Stimulated activated CD8-positive, alpha-beta memory T cell treated with anti-CD3 and anti-CD28 coated beads, Interleukin-2, amount 100 ng/mL, for 1 hour (primary cell): ENCODE results near the gene ZFR2.
"Not testable (repeated sequence)": the region's sequence is repeated elsewhere in the genome, so short reads cannot be mapped to it uniquely, and the experiment has no call there.

Source experiments
- DNase-seq, 2 donors: peaks; one replicate each; pipeline ENCODE4 v3.0.0-alpha.2; 2020; ENCODE audit warnings: low read depth in 2 of 2

The ZFR2 gene

DNA sequence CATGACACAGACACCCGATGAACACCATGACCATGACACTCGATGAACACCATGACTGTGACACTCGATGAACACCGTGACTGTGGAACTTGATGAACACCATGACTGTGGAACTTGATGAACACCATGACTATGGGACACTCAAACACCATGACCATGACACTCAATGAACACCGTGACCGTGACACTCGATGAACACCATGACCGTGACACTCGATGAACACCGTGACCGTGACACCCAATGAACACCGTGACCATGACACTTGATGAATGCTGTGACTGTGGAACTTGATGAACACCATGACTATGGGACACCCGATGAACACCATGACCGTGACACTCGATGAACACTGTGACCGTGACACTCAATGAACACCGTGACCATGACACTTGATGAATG lies 31.5 kb downstream of the ZFR2 start:
- no peak for DNase-seq

DNA sequence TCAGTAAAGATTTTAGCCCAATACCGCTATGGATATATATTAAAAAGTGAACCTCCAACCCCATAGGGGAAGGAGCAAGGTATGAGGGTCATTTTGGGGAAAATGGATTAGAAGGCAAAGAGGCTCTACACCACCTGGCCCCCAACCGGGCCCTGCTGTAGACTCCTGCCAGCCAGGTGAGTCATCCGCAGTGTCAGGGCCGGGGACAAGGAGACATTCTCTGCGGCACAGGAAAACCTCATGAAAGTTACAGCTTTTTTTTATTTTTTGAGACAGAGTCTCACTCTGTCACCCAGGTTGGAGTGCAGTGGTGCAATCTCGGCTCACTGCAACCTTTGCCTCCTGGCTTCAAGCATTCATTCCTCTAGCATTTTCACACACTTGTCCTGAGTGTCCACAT lies 32.0 kb downstream of the ZFR2 start:
- DNase-seq: no peak

DNA sequence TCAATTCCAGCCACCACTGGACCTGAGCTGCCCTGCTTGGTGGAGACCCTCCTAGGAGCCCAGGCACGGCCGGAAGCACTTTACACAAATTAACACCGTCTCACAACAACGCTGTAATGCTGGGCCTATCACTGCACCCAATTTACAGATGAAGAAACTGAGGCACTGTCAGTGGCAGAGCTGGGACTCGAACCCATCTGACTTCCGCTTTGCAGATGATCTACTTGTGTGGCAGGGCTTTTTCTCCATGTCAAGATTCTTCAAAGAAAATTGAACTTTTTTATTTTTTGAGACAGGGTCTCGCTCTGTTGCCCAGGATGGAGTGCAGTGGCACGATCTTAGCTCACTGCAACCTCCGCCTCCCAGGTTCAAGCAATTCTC lies 33.8 kb downstream of the ZFR2 start:
- no peak for DNase-seq

DNA sequence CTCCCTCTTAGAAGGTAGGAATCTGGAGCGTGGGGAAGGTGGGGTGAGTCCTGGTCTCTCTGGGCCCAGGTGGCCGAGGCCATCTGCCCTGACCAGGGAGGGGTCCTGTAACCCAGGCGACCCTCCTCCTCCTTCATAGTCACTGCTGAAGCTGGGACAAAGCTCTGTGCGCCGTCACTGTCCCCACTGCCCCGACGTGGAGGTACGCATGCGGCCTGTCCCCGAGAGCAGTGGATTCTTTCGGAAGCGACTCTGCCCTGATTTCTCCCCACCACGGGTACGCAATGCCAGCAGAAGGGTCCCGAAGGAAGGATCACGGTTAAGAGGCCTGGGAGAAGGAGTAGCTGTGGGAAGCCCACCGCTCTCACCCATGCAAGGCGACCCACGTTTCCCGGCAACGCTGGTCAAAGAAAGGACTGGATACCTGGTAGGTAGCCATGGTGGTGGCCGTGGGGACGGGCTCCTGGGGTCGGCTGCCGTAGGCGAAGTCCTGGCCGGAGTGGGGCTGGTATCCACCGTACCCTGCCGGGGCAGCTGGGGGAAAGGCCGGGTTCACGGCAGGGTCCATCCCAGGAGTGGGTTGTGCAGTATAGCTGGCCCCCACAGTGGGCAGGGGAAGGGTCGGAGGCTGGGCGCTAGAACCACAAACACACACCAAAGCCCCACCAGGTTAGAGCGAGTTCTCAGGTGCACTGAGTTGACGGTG lies 34.3 kb downstream of the ZFR2 start:
- no peak for DNase-seq

DNA sequence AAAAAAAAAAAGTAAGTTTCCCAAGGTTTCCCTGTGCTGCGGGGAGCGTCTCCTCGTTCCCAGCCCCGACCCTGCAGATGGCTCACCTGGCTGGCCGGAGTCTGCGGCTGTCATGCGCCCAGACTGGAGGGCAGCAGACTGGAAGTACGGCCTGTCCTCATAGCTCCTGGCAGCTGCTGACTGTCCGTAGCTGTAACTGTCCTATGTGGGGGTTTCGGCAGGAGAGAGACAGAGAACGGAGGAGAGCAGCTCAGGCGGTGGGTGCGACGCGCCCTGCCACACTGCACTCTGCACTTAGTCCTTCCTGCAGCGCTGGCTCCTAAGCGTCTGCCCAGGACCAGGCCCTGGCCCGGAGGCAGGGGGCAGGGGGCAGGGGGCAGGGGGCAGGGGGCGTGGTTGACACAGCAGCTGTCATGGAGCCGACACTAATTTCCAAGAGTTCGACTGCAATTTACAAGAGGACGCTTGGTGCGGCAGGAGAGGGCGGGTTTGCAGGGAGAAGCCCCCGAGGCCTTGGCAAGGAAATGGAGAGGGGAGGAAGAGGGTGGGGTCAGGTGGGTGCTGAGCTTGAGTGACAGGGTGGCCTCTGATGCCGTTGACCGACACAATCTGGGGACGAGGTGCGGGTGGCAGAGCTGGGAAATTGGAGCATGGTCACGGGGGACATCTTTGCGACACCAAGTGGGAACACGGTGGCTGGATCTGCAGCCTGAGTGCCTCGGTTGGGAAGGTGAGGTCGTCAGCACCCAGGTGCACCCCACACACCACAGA lies 35.1 kb downstream of the ZFR2 start:
- no peak for DNase-seq

DNA sequence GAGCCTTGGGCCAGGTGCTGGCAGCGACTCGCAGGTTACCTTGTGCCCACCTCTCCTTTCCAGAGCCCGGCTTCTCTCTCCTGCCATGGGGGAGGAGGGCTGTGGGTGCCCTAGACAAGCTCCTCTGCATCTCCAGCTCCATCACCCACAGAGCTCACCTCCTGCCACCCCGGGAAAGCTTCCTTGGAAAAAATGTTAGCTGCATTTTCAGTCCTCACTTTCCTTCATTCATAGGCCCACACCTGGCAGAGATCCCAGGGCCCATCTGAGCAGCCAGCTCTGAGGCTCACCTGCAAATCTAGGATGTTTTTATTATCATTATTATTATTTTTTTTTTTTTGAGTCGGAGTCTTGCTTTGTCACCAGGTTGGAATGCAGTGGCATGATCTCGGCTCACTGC lies 36.8 kb downstream of the ZFR2 start:
- no peak for DNase-seq

DNA sequence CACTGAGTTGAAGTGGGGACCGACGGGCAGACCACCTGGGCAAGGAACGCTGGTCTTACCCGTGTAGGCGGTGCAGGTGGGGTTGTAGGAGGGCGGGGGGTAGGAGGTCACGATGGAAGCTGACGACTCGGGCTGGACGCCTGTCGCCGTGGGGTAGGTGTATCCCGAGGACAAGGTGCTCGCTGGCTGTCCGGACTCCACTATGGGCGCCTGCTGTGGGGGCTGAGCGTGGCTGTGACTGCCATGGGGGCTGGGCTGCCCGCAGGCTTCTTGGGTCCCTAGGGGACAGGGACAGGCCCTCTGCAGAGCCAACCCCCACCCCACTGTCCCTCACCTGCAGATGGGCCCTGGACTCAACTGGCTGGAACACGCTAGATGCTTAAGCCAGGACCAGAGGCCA lies 37.2 kb downstream of the ZFR2 start:
- DNase-seq: no peak

DNA sequence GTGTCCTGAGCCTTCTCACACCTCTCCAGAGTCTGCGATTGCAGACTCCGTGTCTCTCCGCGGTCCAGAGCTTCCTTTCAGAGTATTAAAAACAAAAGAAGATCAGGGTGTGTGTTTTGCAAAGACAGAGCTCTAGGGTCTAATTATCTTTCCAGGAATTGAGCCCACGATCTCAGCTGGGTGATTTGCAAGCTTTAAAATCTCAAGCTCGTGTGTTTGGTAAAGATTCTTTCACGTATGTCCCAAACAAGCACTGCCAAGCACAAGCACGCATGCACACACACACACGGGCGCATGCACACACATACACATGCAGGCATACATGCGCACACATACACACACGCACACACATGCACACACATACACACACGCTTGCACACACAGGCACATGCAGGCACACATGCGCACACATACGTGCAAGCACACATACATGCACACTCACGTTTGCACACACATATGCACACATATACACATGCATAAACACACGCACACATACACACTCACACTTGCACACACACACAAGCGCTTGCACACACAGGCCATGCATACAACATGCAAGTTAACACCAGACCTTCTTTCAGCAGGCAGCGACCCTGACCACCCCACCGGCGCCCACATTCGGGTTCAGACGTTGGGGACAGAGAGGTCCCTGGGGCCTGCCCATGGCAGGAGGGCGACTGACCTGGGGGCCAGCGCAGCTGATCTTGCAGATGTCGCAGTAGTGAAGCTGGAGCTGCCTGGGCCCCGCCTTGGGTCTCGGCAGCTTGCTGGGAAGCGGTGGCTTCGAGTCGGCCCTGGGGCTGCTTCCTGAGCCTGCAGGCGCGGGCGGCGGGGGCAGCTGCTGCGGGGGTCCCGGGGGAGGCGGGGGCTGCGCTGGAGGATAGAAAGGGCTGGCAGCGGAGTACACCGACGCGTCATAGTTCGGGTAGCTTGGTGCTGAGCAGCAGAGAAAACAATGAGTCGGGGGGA lies 37.9 kb downstream of the ZFR2 start:
- no peak for DNase-seq

DNA sequence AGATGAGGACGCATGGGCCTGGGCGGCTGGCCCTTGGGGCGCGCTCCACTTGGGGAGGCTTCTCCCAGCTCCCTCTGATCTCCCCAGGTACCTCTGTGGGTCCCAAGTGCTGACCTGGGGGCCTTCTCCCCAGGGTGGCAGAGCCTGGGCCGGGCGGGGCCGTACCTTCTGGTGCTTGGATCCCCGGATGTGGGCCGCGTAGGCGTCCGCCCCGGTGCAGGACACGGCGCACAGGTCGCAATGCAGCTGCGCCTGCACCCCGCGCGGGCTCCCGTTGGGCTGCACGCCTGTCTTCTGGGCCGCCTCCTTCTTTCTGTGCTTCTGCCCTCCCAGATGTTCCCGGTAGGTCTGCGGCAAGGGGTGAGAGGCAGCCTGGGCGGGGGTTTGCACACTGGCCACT lies 41.5 kb downstream of the ZFR2 start:
- no peak for DNase-seq

DNA sequence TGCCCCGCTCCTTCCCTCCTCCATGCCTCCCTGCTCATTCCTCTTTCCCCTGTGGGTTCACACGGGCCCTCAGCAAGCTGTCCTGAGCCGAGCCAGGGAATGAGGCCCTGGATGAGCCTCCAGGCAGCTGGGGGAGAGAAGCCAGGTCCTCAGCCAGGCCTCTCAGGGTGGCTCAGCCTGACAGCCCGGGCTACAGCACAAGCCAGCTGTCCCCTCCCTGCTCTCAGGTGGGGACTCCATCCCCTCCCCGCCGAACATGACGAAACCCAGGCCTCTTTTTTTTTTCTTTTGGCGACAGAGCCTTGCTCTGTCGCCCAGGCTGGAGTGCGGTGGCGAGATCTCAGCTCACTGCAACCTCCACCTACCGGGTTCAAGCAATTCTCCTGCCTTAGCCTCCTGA lies 42.7 kb downstream of the ZFR2 start:
- no peak for DNase-seq

DNA sequence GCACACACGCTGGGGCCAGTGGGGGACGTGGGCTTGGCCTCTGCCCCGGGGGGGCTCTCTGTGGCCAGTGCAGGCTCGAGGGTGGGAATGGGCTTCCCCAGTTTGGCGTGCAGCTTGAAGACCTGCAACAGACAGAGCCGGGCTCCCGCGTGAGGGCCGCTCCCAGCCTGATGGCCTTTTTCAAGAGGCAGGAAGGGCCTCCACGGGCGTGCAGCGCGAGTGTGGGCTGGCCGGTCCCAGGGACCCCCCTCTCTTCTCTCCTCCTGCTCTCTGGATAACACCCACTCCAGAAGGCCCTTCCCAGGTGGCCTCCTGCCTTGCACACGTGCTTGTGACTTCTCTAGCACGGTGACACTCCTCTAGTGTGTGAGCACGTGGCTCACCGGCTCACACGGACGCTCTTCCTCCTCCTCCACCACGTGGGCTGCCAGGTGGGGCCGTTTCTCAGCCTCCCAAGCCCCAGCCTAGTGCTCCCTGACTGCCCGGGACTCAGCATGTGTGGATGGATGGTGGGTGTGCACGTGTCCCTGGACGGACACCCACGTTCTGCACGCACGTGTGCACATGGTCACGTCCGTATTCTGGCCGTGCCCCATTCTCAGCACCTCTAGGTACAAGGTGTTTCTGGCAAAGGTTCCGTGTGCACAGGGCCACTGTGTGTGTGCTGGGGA lies 43.4 kb downstream of the ZFR2 start:
- no peak for DNase-seq

DNA sequence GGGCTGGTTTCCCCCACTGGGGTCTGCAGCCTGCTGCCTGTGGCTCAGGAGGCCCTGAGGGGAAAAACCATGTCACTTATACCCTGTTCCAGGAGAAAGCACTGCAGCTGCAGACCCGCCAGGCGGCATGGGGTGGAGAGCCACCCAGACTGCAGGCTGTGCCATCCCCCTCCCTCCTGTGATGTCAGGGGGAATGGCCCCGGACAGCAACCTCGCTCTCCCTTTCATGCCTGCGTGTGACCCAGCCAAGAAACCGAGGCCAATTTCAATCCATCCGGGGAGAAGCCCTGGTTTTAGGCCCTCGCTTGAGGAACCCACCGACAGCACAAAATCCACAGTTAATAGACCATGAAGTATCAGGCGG lies 45.5 kb downstream of the ZFR2 start:
- DNase-seq: no peak

DNA sequence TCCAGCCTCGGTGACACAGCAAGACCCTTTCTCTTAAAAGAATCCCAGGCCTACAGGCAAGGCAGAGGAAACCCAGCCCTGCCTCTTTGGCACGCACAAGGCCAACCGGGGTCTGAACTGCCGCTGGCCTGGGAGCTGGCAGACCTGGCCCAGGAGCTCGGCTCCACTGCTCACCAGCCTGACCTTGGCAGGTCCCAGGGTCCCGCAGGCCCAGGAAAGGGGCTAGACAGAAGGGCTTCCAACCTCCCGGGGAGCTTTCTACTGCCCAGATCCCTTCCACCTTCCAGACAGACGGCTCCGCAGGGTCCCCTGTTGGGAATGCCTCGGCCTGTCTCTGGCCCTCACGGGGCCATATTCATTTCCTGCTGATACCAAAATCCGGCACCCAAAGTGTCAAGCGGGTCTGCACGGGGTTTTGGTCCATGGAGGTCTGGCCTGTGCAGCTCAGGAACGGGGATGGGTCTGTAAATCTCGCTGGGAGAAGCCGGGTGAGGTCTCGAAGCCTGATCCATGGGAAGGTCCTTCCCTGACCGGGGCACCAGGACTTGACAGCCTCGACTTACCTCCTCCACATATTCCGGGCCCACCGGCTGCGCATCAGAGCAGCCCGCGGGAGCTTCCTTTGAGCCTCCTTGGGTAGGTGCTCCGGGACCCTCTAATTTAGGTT lies 46.0 kb downstream of the ZFR2 start:
- no peak for DNase-seq

DNA sequence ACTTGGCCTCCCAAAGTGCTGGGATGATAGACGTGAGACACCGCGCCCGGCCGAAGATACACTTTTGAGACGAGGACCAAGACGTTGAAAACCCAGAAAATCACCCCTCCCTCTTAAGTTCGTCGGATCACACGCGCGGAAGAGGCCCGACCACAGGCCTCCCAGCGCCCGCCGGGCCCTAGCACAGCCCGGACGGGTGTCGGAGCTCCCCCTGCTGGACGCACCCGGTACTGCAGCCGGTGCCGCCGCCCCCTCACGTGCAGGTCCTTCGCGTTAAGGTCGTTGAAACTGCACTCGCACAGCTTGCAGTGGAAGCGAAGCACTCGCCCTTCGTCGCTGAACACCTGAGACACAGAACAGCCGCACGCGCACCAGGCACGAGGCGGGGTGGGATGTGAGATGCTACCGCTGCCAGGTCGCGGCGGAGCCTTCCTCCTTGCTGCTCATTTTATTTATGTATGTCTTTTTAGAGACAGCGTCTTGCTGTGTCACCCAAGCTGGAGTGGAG lies 46.9 kb downstream of the ZFR2 start:
- peak; percentile 77 to 81 for DNase-seq

DNA sequence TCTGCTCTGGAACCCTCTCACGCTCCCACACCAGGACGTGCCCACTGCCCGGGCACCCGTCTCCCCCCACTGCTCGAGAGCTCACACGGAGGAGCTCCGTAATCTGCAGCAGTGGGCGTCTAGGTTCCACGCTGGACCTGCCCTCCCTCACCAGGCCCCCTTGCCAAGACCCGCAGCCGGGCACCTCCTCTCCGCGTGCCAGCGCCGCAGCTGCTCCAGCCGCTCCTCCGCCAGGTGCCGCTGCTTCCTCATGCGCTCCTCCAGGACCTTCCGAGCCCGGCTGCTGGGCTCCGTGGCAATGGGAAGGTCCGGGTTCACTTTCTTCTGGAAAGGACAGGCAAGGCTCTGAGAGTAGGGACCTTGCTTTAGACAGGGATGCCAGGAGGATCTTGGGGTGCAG lies 47.7 kb downstream of the ZFR2 start:
- DNase-seq: no peak

DNA sequence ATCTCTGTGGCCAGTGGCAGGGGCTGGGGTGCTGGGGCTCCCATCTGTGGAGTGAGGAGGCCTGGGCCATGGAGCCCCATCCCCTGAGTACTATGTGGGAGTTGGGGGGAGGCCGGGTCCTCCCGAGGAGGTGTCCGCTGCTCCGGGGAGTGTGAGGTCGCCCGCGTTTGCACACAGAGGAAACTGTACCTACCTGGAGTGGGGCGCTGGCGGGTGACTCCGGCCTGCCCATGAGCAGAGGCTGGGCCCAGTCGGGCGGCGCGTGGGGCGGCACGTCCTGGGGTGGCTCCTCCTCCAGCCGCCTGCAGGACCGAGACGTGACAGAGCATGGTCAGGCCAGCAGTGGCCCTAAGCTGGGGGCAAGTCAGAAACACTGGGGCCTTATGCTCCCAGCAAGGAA lies 48.8 kb downstream of the ZFR2 start:
- DNase-seq: no peak

DNA sequence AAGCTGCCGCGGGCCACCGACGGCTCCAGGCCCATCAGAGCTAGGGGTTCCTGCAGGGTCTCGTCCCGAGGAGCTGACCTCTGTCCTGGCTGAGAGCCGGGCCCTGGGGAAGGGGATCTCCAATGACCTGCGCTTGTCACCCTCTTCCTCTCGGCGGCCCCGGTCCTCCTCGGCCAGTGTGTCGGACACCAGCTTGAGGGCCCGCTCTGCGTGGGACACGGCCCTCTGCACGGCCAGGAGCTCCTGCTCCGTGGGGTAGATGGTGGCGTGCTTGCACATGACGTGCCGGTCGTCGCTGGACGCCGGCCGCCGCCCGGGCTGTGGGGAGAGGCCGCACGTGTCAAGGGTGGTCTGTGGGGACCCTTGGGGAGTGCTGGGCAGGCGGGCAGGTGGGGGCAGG lies 49.9 kb downstream of the ZFR2 start:
- DNase-seq: no peak

DNA sequence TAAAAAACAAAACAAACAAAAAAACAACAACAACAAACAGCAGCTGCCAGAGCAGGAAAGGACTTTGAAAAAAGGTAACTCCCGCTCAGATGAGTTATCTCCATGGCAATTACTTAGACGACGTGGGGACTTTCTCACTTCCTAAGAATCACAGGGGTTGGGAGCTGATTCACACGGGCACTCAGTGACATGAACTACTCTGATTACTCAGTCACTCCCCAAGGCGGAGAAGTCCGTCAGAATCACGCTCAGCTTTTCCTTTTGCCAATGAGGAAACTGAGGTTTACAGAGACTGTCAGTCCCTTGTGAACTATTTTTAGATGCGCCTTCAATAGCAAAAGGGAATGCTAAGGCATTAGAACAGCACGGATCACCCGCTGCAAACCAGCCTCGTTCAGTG lies 50.4 kb downstream of the ZFR2 start:
- no peak for DNase-seq

DNA sequence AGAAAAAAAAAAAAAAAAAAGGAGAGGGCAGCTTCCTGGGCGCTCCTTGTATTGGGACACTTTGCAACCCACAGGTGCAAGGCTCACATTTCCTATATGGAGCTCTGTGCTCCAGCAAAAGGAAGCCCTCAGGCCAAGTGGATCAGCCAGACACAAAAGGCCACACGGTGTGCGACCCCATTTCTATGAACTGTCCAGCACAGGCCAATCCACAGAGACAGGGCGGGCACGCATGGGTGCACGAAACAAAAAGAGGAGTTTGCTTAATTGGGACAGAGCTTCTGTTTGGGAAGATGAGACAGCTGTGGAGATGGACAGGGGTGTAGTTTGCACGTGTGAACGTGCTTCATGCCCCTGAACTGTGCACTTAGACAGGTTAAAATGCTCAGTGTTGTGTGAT lies 51.1 kb downstream of the ZFR2 start:
- no peak for DNase-seq

DNA sequence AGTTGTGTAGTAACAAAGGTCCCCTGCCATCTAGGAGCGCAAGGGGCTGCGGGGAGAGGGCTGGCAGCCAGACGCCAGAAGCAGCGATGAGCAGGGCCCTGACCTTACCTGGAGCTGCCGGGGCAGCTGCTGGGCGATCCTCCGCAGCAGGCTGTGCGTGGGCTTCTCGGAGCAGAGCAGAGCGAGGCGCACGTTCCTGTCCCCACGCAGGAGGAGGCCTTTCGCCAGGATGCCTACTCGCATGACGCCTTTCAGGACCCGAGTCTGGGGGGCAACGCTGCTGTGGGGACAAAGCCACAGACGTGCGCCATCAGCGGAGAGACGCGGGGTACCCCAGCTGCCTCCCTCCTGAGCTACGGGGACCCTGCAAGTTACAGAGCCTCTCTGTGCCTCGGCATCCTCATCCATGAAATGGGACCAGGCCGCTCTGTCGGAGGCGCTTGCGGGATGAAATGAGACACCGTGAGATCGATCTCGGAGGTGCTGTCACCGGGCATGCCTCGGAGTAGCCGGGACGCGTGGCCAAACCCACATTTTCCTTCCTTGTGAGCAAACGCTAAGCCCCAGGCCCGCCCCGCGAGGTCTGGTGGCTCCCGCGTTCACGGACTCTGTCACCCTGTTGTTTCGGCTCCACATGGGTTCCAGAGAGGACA lies 52.1 kb downstream of the ZFR2 start:
- no peak for DNase-seq

DNA sequence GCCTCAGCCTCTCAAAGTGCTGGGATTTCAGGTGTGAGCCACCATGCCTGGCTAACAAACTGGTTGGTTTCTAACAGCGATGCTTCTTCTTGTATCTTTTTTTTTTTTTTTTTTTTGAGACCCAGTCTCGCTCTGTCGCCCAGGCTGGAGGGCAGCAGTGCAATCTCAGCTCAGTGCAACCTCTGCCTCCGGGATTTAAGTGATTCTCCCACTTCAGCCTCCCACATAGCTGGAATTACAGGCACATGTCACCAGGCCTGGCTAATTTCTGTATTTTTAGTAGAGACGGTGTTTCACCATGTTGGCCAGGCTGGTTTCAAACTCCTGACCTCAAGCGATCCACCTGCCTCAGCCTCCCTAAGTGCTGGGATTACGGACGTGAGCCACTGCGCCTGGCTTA lies 52.7 kb downstream of the ZFR2 start:
- DNase-seq: not testable (repeated sequence)
